Uterus (tissue), 2 donors: ENCODE data around the gene CHST2.

Source experiments
- POLR2A ChIP-seq, 2 donors: fragments of 450-650 bp; IDR thresholded peaks; one replicate each; pipeline ENCODE4 v1.6.1; 2016; ENCODE audit warnings: antibody characterized with exemption in 2 of 2, mild to moderate bottlenecking in 1 of 2, moderate library complexity in 1 of 2
- TF ChIP-seq, protein P1 (sequence below), 4 experiments: fragments of 200-600 bp in 2 of 4; fragments of 450-650 bp in 2 of 4; sonication (generic) in 2 of 4; IDR thresholded peaks; one replicate each; pipeline ENCODE4 v1.5.1; 2016 to 2019; ENCODE audit warnings: antibody characterized with exemption in 4 of 4, mild to moderate bottlenecking in 2 of 4, moderate library complexity in 1 of 4

DNA sequence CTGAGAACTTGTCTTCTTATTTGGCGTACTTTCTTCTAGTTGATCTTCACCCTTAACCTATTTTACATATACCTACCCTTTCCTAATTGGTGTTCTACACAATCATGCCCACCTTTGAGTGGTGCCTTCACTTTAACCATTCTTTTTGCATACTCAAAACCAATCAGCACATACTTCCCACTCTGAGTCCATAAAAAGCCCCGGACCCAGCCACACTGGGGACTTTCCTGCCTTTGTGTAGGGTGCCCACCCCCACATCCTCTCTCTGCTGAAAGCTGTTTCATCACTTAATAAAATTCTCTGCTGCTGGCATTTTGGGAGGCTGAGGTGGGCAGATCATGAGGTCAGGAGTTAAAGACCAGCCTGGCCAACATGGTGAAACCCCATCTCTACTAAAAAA is 15.9 kb upstream of the CHST2 start:
- TF ChIP-seq, protein P1, sequence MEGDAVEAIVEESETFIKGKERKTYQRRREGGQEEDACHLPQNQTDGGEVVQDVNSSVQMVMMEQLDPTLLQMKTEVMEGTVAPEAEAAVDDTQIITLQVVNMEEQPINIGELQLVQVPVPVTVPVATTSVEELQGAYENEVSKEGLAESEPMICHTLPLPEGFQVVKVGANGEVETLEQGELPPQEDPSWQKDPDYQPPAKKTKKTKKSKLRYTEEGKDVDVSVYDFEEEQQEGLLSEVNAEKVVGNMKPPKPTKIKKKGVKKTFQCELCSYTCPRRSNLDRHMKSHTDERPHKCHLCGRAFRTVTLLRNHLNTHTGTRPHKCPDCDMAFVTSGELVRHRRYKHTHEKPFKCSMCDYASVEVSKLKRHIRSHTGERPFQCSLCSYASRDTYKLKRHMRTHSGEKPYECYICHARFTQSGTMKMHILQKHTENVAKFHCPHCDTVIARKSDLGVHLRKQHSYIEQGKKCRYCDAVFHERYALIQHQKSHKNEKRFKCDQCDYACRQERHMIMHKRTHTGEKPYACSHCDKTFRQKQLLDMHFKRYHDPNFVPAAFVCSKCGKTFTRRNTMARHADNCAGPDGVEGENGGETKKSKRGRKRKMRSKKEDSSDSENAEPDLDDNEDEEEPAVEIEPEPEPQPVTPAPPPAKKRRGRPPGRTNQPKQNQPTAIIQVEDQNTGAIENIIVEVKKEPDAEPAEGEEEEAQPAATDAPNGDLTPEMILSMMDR (IDR thresholded peaks at IDR 0.05), result no peak
- TF ChIP-seq POLR2A (IDR thresholded peaks at IDR 0.05), result no peak
